ENCODE measurements around the gene SNAPC5. TPM values are rescaled to one million over a fixed set of nuclear protein-coding genes. Genes with fewer than 3 reads are reported as not detected.
"Not testable (repeated sequence)": the region's sequence is repeated elsewhere in the genome, so short reads cannot be mapped to it uniquely, and the experiment has no call there.

The SNAPC5 gene
- total RNA-seq, 1 experiment from 2014 or later: 24.6 TPM

- ChIA-PET POLR2A (interaction anchor here (0.6 to 3.7 kb wide), 30 partner anchors 10 to 1199 kb away, joined by 3 to 90 read pairs (median 4); partner anchors contain the start of genes DIS3L, INTS14, MAP2K1 and MAP2K5), CTCF (interaction anchor here (1.7 kb wide), 1 partner anchor 116 kb away, joined by 4 read pairs; no protein-coding TSS in a partner anchor)
- Mint-ChIP-seq H3K27ac (ENCODE audit: low read depth, unreplicated experiment) (peak overlapping the region; percentile 94), H3K36me3 (ENCODE audit: insufficient read depth, unreplicated experiment) (peaks cover 59% of the 10 kb centered on the region), H3K4me1 (ENCODE audit: insufficient read depth, unreplicated experiment) (peaks cover 10% of the 10 kb centered on the region), H3K27me3 (ENCODE audit: insufficient read depth, unreplicated experiment) (no peaks in the 10 kb centered on the region), H3K9me3 (ENCODE audit: unreplicated experiment) (no peaks in the 10 kb centered on the region), H3K4me3 (ENCODE audit: unreplicated experiment) (peak overlapping the region; percentile 83)
- TSS peak; percentile 66 for BruUV-seq (replicated peaks)
- intact Hi-C loops (cut with micrococcal nuclease): loop anchor here (2.0 kb wide), 1 partner anchor 63 kb away; no protein-coding TSS in a partner anchor
- DNase-seq (ENCODE audit: unreplicated experiment): no peak
- TF ChIP-seq, protein P1, sequence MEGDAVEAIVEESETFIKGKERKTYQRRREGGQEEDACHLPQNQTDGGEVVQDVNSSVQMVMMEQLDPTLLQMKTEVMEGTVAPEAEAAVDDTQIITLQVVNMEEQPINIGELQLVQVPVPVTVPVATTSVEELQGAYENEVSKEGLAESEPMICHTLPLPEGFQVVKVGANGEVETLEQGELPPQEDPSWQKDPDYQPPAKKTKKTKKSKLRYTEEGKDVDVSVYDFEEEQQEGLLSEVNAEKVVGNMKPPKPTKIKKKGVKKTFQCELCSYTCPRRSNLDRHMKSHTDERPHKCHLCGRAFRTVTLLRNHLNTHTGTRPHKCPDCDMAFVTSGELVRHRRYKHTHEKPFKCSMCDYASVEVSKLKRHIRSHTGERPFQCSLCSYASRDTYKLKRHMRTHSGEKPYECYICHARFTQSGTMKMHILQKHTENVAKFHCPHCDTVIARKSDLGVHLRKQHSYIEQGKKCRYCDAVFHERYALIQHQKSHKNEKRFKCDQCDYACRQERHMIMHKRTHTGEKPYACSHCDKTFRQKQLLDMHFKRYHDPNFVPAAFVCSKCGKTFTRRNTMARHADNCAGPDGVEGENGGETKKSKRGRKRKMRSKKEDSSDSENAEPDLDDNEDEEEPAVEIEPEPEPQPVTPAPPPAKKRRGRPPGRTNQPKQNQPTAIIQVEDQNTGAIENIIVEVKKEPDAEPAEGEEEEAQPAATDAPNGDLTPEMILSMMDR (IDR thresholded peaks at IDR 0.05; ENCODE audit: unreplicated experiment): no peak
Observed at GRCh38 chr15:66503780-66504562, 6.4 kb upstream of the SNAPC5 start.

DNA sequence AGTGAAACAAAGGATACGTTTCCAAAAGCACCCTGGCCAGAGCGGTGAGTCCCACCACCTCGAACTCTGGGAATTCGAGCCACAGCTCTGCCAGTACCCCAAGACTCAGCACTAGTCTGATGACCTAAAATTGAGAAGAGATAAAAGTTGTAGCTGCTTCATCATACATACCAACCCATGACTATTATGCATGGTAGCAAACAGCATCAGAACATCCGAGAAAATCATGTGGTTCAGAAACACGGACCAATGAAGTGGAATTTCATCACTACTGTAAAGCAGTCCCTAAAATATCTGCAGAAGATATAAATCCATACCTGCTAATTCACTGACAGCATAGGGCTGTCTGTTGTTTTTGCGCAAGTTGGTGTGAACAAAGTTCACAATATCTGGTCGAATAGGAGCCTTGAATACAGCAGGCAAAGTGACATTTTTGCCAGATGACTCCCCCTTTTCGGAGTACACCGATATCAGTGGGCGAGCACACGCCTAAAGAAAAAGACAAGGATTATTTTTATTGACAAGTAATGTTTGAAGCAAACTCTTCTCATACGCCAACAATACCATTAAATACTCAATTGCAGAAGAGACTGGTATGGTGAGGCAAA is 5.6 kb upstream of the SNAPC5 start:
- ChIA-PET POLR2A (interaction anchor here (0.6 to 3.7 kb wide), 21 partner anchors 11 to 892 kb away, joined by 3 to 90 read pairs (median 4); partner anchors contain the start of genes DIS3L, INTS14, MAP2K1 and RAB11A), CTCF (interaction anchor here (1.7 kb wide), 1 partner anchor 115 kb away, joined by 4 read pairs; no protein-coding TSS in a partner anchor)
- Mint-ChIP-seq H3K4me1 (ENCODE audit: insufficient read depth, unreplicated experiment) (peaks cover 11% of the 10 kb centered on the region), H3K27ac (ENCODE audit: low read depth, unreplicated experiment) (peak overlapping the region; percentile 94), H3K4me3 (ENCODE audit: unreplicated experiment) (peak overlapping the region; percentile 83), H3K36me3 (ENCODE audit: insufficient read depth, unreplicated experiment) (peaks cover 67% of the 10 kb centered on the region)
- H3K27me3 Mint-ChIP-seq (ENCODE audit: insufficient read depth, unreplicated experiment); BruUV-seq (replicated peaks); H3K9me3 Mint-ChIP-seq (ENCODE audit: unreplicated experiment); DNase-seq (ENCODE audit: unreplicated experiment); intact Hi-C loops (cut with micrococcal nuclease): not testable (repeated sequence)

DNA sequence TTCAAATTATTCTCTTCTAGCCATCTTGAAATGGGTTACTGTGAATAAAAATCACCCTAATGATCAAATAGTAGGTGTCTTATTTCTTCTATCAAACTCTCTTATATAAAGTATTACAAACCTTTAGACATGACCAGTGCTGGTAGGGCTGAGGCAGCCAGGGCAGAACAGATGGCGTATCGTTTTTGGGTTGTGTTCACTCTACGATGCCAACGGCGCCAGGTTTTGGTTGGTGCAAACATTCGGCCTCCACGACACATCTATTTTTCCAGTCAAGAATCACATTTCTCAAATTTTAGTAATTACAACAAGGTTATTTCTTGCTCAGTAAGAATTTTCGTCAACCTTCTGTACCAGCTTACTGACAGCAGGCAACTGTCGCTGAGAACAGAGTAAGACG is 4.9 kb upstream of the SNAPC5 start:
- intact Hi-C loops (cut with micrococcal nuclease): no loop called here
- TF ChIP-seq, protein P1 (IDR thresholded peaks at IDR 0.05; ENCODE audit: unreplicated experiment): no peak
- POLR2A ChIA-PET: interaction anchor here (0.7 to 3.7 kb wide), 8 partner anchors 18 to 209 kb away, joined by 3 to 90 read pairs (median 5); partner anchors contain the start of genes DIS3L, MAP2K1 and TIPIN

DNA sequence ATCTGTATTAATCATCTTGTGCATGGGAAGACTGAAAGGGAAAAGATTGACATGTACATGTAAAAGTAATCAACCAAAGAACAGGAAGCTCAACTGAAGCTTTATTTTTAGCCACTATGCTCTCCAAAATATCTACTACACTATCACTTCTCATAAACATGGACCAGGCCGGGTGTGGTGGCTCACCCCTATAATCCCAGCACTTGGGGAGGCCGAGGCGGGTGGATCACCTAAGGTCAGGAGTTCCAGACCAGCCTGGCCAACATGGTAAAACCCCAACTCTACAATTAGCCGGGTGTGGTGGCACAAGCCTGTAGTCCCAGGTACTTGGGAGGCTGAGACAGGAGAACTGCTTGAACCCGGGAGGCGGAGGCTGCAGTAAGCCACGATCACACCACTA is 2.8 kb upstream of the SNAPC5 start:
- H3K4me3 Mint-ChIP-seq (ENCODE audit: unreplicated experiment); BruUV-seq (replicated peaks); intact Hi-C loops (cut with micrococcal nuclease); DNase-seq (ENCODE audit: unreplicated experiment); H3K27me3 Mint-ChIP-seq (ENCODE audit: insufficient read depth, unreplicated experiment); H3K9me3 Mint-ChIP-seq (ENCODE audit: unreplicated experiment): not testable (repeated sequence)
- ChIA-PET POLR2A (interaction anchor here (0.6 to 6.1 kb wide), 5 partner anchors 113 to 631 kb away, joined by 3 to 158 read pairs (median 3); partner anchors contain the start of genes MAP2K1, RAB11A and TIPIN), CTCF (interaction anchor here (0.7 kb wide), 1 partner anchor 631 kb away, joined by 3 read pairs; the partner anchor contains the start of gene RAB11A)
- peak overlapping the region; percentile 36 for H3K27ac Mint-ChIP-seq (ENCODE audit: low read depth, unreplicated experiment)
- peaks cover 11% of the 10 kb centered on the region for H3K4me1 Mint-ChIP-seq (ENCODE audit: insufficient read depth, unreplicated experiment)
- peaks cover 87% of the 10 kb centered on the region for H3K36me3 Mint-ChIP-seq (ENCODE audit: insufficient read depth, unreplicated experiment)

More for the DNA sequence above, 4.9 kb upstream of the SNAPC5 start:
- no peak for DNase-seq (ENCODE audit: unreplicated experiment)
- CTCF ChIA-PET: interaction anchor here (0.6 to 1.7 kb wide), 3 partner anchors 10 to 182 kb away, joined by 3 to 4 read pairs (median 4); no protein-coding TSS in a partner anchor
- Mint-ChIP-seq H3K4me3 (ENCODE audit: unreplicated experiment) (peak overlapping the region; percentile 83), H3K36me3 (ENCODE audit: insufficient read depth, unreplicated experiment) (peaks cover 74% of the 10 kb centered on the region), H3K27ac (ENCODE audit: low read depth, unreplicated experiment) (peak overlapping the region; percentile 94), H3K4me1 (ENCODE audit: insufficient read depth, unreplicated experiment) (peaks cover 11% of the 10 kb centered on the region), H3K27me3 (ENCODE audit: insufficient read depth, unreplicated experiment) (no peaks in the 10 kb centered on the region), H3K9me3 (ENCODE audit: unreplicated experiment) (no peaks in the 10 kb centered on the region)
- BruUV-seq (replicated peaks): no TSS peak

Data from MCF 10A (cell line).